ENCODE data around the gene DENND5A. TPM values are rescaled to one million over a fixed set of nuclear protein-coding genes. Genes with fewer than 3 reads are reported as not detected.

DENND5A gene
- total RNA-seq, 3 donors from 2014 or later = 8.3 to 75.7 (median 17.3) TPM

DNA sequence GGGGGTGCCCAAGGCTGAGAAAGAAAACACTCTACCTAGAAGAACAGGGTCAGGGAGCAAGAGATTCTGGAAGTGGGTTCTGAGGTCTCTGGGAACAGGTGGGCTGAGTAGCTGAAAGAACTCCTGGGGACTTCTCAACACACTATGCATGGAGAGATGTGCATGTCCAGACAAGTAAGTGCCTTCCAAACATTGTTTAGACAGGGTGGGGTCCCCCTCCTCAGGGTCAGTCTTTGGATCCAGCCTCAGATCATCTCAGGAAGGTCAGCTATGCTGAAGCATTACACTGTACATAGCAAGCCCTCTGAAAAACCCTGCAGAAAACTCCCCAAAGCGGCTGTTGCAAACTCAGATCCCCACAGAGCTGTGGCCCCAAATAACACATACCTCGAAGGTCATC, 119.9 kb downstream of the DENND5A start:
- DNase-seq (no peak), ATAC-seq (no peak)
- TF ChIP-seq, protein P1, sequence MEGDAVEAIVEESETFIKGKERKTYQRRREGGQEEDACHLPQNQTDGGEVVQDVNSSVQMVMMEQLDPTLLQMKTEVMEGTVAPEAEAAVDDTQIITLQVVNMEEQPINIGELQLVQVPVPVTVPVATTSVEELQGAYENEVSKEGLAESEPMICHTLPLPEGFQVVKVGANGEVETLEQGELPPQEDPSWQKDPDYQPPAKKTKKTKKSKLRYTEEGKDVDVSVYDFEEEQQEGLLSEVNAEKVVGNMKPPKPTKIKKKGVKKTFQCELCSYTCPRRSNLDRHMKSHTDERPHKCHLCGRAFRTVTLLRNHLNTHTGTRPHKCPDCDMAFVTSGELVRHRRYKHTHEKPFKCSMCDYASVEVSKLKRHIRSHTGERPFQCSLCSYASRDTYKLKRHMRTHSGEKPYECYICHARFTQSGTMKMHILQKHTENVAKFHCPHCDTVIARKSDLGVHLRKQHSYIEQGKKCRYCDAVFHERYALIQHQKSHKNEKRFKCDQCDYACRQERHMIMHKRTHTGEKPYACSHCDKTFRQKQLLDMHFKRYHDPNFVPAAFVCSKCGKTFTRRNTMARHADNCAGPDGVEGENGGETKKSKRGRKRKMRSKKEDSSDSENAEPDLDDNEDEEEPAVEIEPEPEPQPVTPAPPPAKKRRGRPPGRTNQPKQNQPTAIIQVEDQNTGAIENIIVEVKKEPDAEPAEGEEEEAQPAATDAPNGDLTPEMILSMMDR (IDR thresholded peaks at IDR 0.05) = no peak
- intact Hi-C loops (cut with DNase I, micrococcal nuclease) = no loop called here
- Histone ChIP-seq H3K9me3 (no peaks in the 10 kb centered on the region), H3K36me3 (ENCODE audit: low read depth) (no peaks in the 10 kb centered on the region), H3K4me1 (ENCODE audit: low read depth) (no peaks in the 10 kb centered on the region), H3K4me3 (no peak overlapping the region)

DNA sequence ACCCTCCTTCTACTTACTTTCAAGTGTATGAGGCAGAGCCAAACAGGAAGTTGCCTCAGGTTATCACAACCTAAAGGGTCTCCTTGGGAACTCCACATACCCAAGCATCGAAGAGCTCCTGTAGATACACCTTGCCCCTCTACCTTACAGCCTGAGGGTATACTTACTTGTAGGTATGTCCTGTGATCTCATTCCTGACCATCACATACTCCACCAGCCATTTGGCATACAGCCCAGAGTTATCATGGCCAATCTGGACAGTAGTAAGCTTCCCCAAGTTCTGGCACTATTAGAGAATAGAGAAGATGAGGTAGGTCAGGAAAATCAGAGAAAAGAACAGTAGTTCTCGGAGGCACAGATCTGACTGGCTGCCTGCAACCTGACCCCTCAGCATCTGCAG, 120.3 kb downstream of the DENND5A start:
- H3K36me3 ChIP-seq (ENCODE audit: low read depth) = no peaks in the 10 kb centered on the region
- intact Hi-C loops (cut with DNase I, micrococcal nuclease) = no loop called here
- no peaks in the 10 kb centered on the region for H3K9me3 ChIP-seq
- H3K4me3 ChIP-seq = no peak overlapping the region
- TF ChIP-seq, protein P1 (IDR thresholded peaks at IDR 0.05) = no peak
- DNase-seq (no peak), ATAC-seq (no peak)
- H3K4me1 ChIP-seq (ENCODE audit: low read depth) = no peaks in the 10 kb centered on the region

DNA sequence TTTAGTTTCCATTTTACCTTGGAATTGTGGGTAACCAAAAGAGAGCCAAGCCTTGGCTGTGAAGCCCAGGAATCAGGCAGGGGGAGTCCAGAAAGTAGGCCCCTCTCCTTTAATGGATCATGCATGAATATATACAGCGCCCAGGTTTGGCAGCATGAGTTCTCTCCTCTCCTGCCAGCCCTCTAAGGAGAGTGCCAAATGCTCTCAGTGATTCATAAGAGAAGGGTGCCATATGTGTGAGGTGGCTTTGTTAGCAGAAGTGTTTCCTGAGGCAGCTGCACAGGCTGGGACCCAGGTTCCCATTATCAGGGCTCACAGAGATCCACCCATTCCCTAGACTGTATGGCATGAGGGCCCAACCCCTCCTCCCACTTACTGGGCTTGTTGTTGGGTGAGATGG, 121.4 kb downstream of the DENND5A start:
- H3K36me3 ChIP-seq (ENCODE audit: low read depth) = no peaks in the 10 kb centered on the region
- H3K9me3 ChIP-seq = no peaks in the 10 kb centered on the region
- no peak overlapping the region for H3K4me3 ChIP-seq
- TF ChIP-seq, protein P1 (IDR thresholded peaks at IDR 0.05) = no peak
- DNase-seq (no peak), ATAC-seq (no peak)
- intact Hi-C loops (cut with DNase I, micrococcal nuclease) = no loop called here
- H3K4me1 ChIP-seq (ENCODE audit: low read depth) = peaks cover 3% of the 10 kb centered on the region

DNA sequence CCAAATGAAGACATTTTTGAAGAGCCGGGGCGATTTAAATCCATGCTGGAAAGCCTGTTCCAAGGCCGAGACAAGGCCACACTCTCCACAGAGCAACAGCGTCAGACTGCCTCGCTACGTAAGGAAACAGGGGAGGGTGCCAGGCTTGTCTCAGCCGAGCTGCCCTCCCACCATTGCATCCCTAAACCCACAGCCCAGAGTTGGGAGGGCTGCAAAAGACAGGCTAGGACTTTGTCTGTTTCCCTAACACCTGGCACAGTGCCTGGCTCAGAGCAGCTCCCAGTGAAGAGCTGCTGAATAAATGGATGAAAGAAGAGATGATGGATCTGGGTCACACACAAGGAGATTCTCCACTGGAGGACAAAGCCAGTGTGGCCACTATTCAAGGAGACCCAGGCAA, 122.4 kb downstream of the DENND5A start:
- ATAC-seq (no peak), DNase-seq (no peak)
- no peak overlapping the region for H3K4me3 ChIP-seq
- TF ChIP-seq, protein P1 (IDR thresholded peaks at IDR 0.05) = no peak
- H3K4me1 ChIP-seq (ENCODE audit: low read depth) = peaks cover 13% of the 10 kb centered on the region
- no peaks in the 10 kb centered on the region for H3K36me3 ChIP-seq (ENCODE audit: low read depth)
- no peaks in the 10 kb centered on the region for H3K9me3 ChIP-seq
- intact Hi-C loops (cut with DNase I, micrococcal nuclease) = no loop called here

DNA sequence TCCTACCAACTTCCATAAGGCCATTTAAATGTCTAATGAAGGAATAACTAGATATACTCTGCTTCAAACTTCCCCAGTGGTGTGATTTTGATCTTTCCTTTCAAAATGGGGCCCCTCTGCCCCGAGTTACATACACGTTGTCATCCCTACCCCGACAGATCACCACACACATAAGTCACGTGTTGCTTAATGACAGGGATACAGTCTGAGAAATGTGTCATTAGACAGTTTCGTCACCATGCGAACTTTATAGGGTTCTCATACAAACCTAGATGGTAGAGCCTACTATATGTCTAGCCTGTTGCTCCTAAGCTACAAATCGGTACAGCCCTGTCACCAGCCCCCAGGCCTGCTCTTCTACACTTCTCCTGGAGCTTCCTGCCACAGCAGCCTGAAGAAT, 124.0 kb downstream of the DENND5A start:
- ATAC-seq = no peak
- Histone ChIP-seq H3K9me3 (no peaks in the 10 kb centered on the region), H3K36me3 (ENCODE audit: low read depth) (no peaks in the 10 kb centered on the region), H3K4me1 (ENCODE audit: low read depth) (peaks cover 13% of the 10 kb centered on the region), H3K4me3 (no peak overlapping the region)
- intact Hi-C loops (cut with DNase I, micrococcal nuclease) = no loop called here
- TF ChIP-seq, protein P1 (IDR thresholded peaks at IDR 0.05) = no peak
- no peak for DNase-seq
